ENCODE results near the gene SCGB1A1.

SCGB1A1 gene

GRCh38 chr11:62398011-62398994 is 20.5 kb upstream of the SCGB1A1 start:
- DNase-seq (ENCODE audit: low spot score) = no peak

DNA sequence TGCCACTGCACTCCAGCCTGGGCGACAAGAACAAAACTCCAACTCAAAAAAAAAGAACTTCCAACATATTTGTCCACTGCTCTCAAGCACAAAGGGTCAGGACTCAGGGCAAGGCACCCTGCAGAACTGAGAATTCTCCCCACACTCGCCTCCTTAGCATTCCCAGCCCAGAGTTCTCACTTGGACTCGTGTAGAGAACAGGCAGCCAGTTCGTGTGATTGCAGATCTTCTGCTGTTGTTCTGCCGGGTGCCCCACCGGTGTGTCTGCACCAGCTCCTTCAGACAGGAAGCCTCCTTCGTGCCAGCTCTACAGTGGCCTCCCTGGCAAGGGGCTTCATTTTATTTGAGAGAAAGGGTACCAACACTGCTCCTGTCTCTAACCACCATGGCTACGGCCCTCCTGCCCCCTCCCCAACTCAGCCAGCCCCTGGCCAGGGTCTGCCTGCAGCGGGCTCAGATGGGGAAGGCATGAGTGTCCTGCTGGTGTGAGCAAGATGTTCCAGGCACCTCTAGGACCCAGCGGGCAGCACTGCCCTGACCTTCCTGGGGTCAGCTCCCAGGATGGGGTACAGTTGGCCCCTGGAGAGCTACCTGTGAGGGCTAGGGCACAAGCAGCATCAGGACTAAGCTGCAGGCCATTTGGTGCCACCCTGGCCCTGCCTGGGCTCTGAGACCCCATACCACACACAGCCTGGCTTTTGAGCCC is 19.5 kb upstream of the SCGB1A1 start:
- no peak for DNase-seq (ENCODE audit: low spot score)

DNA sequence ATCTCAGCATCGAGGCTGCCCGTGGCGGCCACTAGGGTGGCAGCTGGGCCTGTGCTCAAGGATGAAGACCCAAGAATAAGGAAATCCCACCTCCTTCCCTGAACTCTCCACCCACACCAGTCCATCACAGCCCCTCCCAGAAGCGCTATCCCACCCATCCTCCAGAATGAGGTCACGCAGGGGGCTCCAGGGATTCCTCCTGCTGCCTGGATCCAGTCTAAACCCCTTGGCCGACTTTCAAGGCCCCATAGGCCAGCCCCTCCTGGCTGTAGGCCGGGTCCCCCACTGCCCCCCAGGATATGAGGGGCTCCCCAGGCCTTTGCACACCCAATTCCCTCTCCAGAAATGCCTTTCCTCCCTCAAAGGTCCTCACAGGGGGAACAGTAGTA is 19.0 kb upstream of the SCGB1A1 start:
- no peak for DNase-seq (ENCODE audit: low spot score)

- DNase-seq (ENCODE audit: low spot score) = no peak
Observed at GRCh38 chr11:62400281-62400680, 18.6 kb upstream of the SCGB1A1 start.

GRCh38 chr11:62400760-62401159 is 18.1 kb upstream of the SCGB1A1 start:
- no peak for DNase-seq (ENCODE audit: low spot score)

GRCh38 chr11:62401356-62401755 is 17.5 kb upstream of the SCGB1A1 start:
- DNase-seq (ENCODE audit: low spot score) = no peak

GRCh38 chr11:62401811-62402210 is 17.0 kb upstream of the SCGB1A1 start:
- DNase-seq (ENCODE audit: low spot score) = no peak

DNA sequence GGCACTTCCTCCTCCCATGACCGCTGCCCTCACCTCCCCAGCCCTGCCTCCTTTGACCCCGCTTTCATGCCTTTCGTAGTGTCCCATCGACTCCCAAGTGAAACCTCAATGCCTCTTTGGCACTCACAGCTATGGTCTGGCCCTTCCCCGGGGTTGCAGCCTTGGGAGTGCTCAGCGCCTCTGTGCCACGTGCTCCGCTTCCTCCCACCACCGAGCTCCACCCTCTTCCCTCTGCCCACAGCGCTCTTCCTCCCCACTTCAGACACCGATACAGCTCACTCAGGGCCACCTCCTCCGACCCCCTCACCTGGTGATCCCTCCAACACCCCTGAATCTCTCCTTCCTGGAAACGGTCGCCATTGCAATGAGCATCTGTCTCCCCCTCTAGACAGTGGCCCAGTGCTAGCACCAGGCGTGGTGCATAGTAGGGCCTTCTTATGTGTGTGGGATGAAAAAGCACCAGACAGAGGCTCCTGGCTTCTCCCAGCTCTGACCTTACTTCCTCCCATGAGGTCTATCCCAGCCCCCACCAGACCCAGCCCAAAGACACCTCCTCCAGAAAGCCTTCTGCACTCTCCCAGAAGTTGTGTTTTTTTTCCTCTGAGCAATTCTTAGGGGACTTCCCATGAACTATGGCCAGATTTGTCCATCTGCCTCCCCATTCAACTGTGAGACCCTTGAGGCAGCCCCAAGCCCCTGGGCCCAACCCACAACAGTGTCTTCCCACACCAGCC is 16.4 kb upstream of the SCGB1A1 start:
- DNase-seq (ENCODE audit: low spot score) = no peak

DNA sequence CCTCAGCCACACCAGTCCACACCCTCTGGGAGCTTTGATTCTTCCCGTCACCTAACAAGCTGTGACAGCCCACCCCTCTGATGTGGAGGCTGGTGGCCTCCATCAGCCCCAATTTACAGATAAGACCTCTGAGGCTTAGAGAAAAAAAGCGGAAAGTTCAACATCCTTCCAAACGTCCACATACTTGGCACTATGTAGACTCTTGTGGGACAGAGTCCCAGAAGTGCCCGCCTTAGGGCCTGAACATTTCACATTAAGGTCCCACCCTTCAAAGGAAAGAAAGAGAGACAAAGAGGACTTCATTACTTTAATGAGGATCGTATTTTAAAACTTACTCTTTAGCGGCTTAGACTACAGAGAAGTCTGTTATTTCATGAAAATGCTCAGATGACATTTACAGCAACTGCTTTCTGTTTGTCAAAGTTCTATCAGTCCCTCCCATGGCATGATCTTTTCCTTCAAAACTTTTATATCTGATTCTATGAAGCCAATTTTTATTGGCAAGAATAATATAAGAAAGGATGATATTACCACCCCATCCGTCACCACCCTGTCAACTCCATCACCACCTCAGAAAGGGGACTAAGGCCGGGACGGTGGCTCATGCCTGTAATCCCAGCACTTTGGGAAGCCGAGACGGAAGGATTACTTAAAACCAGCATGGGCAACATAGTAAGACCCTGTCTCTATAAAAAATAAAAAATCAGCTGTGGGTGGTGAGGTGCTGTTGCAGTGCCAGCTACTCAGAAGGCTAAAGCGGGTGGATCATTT is 15.7 kb upstream of the SCGB1A1 start:
- DNase-seq (ENCODE audit: low spot score) = no peak

DNA sequence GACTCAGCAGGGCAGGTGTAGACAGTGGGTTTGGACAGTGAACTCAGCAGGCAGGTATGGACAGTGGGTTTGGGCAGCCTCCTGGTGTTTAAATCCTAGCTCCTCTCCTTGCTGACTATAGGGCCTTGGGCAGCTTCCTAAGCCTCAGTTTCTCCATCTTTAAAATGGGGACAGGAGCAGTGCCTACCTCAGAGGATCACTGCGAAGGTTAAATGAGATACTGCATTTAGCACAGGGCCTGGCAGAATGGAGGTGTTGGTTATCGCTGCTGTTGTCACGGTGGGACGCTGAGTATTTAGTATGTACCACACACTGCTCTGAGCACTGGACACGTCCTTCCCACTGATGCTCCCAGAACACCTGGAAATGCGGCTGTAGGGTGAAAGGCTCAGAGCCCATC is 14.4 kb upstream of the SCGB1A1 start:
- no peak for DNase-seq (ENCODE audit: low spot score)

GRCh38 chr11:62404901-62405300 is 13.9 kb upstream of the SCGB1A1 start:
- no peak for DNase-seq (ENCODE audit: low spot score)

GRCh38 chr11:62406034-62406433 is 12.8 kb upstream of the SCGB1A1 start:
- DNase-seq (ENCODE audit: low spot score) = no peak

- no peak for DNase-seq (ENCODE audit: low spot score)
Observed at GRCh38 chr11:62409831-62410230, 9.0 kb upstream of the SCGB1A1 start.

DNA sequence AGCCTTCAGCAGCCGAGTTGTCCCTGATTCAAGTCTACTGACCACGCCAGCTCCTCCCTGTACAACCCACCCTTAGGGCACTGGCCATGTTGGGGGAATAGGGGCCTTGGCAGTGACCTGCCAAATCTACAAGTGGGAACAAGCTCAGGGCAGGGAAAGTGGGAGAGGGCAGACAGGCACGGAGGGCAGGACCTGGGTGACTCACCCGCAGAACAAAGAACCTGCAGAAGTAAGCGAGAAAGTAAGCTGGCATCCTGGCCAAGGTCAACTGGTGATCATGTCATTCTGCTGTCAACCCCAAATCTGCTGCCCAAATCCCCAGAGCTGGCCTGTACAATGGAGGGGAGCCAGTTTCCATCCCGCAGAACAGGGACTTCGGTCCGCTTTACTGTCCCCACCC is 7.9 kb upstream of the SCGB1A1 start:
- no peak for DNase-seq (ENCODE audit: low spot score)

- no peak for DNase-seq (ENCODE audit: low spot score)
Observed at GRCh38 chr11:62411524-62411923, 7.3 kb upstream of the SCGB1A1 start.

GRCh38 chr11:62413060-62413696 is 5.7 kb upstream of the SCGB1A1 start:
- DNase-seq (ENCODE audit: low spot score) = no peak

DNA sequence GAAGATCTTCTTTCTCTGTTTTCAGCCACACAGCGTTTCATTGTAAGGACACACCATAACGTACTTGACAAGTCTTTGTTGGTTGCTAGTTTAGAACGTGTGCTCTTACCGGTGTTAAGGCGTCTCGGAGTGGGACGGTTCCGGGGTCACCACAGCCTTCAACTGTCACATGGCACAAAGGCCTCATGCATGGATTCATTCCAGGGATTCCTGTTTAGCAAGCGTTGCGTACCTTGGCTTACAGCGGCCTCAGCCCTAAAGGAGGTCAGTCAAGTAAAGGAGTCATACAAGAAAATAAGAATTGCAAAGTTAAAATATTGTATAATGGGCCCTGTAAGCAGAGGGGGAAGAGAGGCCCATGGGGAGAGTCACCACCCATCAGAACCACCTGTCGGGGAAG is 2.2 kb upstream of the SCGB1A1 start:
- DNase-seq (ENCODE audit: low spot score) = no peak

DNA sequence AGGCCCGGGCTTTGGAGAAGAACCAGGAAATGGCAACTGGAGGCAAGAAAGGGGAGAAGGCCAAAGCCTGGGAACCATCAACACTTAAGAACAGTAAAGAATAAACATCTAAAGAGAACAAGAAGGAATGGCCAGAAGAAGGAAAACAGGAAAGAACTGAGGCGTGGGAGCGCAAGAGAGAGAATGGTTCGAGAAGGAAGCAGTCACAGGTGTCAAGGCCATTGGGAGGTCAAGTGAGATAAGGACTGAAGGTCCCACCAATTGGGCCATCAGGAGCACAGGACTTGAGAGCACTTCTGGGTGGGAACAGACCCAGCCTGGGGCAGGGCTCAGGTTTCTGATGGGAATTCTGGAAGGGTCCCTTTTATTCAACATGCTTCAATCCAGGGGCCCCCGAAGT is 697 bp upstream of the SCGB1A1 start:
- DNase-seq (ENCODE audit: low spot score) = no peak

- DNase-seq (ENCODE audit: low spot score) = no peak
Observed at GRCh38 chr11:62419314-62419929, 589 bp downstream of the SCGB1A1 start.

- DNase-seq (ENCODE audit: low spot score) = no peak
Observed at GRCh38 chr11:62419943-62420342, 1.1 kb downstream of the SCGB1A1 start.

- no peak for DNase-seq (ENCODE audit: low spot score)
Observed at GRCh38 chr11:62420882-62421281, 2.0 kb downstream of the SCGB1A1 start.
